WTC11 (cell line): ENCODE measurements around the gene DNMT3A. TPM values are rescaled to one million over a fixed set of nuclear protein-coding genes. Genes with fewer than 3 reads are reported as not detected.

Source experiments
- ATAC-seq: fragments of 200-7000 bp; cut with Tn5 transposase; 2 replicates; pipeline ENCODE4 v1.10.0; 2021; ENCODE audit warnings: mild to moderate bottlenecking, moderate library complexity
- CTCF ChIA-PET: fragments of 300-600 bp; sonication (Branson Sonifier 250); formaldehyde crosslinking; loops from one replicate; lab custom pipeline; 2021; ENCODE audit warnings: antibody characterized with exemption; lab: Charles Lee
- POLR2A ChIA-PET: fragments of 350-600 bp; sonication (Branson Sonifier 250); formaldehyde crosslinking; loops from one replicate; lab custom pipeline; 2021; ENCODE audit warnings: antibody characterized with exemption; lab: Charles Lee
- DNase-seq: peaks from one replicate; pipeline ENCODE4 v3.0.0; 2021; ENCODE audit warnings: low spot score
- H3K27ac Mint-ChIP-seq: 2 replicates; pipeline ENCODE4 v1.8.0; 2021; ENCODE audit warnings: mixed read lengths
- H3K27me3 Mint-ChIP-seq: 2 replicates; pipeline ENCODE4 v1.8.0; 2021; ENCODE audit warnings: low read depth, mild to moderate bottlenecking, moderate library complexity, mixed read lengths
- H3K36me3 Mint-ChIP-seq: 2 replicates; pipeline ENCODE4 v1.8.0; 2021; ENCODE audit warnings: mixed read lengths
- H3K4me1 Mint-ChIP-seq: 2 replicates; pipeline ENCODE4 v1.8.0; 2022; ENCODE audit warnings: mixed read lengths
- H3K4me3 Mint-ChIP-seq: 2 replicates; pipeline ENCODE4 v1.8.0; 2021; ENCODE audit warnings: mild to moderate bottlenecking, moderate library complexity, mixed read lengths
- H3K9me3 Mint-ChIP-seq: 2 replicates; pipeline ENCODE4 v1.8.0; 2021; ENCODE audit warnings: mixed read lengths
- ARID4B ChIP-seq: sonication (generic); formaldehyde crosslinking; IDR thresholded peaks from 2 replicates; pipeline ENCODE4 v1.8.0; 2023; ENCODE audit warnings: missing genetic modification reagents, mild to moderate bottlenecking, borderline replicate concordance
- CDX4 ChIP-seq: fragments of 250-450 bp; sonication (Bioruptor Pico); IDR thresholded peaks from 2 replicates; pipeline ENCODE4 v1.9.0; 2021; ENCODE audit warnings: moderate library complexity, mild to moderate bottlenecking, inconsistent platforms, borderline replicate concordance
- CTCF ChIP-seq: fragments of 200-600 bp; IDR thresholded peaks from 2 replicates; pipeline ENCODE4 v1.8.0; 2022; ENCODE audit warnings: antibody characterized with exemption
- E2F4 ChIP-seq: sonication (generic); formaldehyde crosslinking; IDR thresholded peaks from 2 replicates; pipeline ENCODE4 v1.8.1; 2022; ENCODE audit warnings: low read depth, mild to moderate bottlenecking, moderate library complexity, missing genetic modification reagents, borderline replicate concordance
- IRF1 ChIP-seq: sonication (generic); formaldehyde crosslinking; IDR thresholded peaks from 2 replicates; pipeline ENCODE4 v1.8.0; 2023; ENCODE audit warnings: missing genetic modification reagents
- JAZF1 ChIP-seq: fragments of 250-450 bp; sonication (Bioruptor Pico); IDR thresholded peaks from 2 replicates; pipeline ENCODE4 v1.9.0; 2021; ENCODE audit warnings: moderate library complexity, mild to moderate bottlenecking, inconsistent platforms
- KAT7 ChIP-seq: sonication (generic); formaldehyde crosslinking; IDR thresholded peaks from 2 replicates; pipeline ENCODE4 v1.8.1; 2023; ENCODE audit warnings: missing genetic modification reagents, mild to moderate bottlenecking, borderline replicate concordance
- MLX ChIP-seq: sonication (generic); formaldehyde crosslinking; IDR thresholded peaks from 2 replicates; pipeline ENCODE4 v1.8.1; 2023; ENCODE audit warnings: mild to moderate bottlenecking, missing genetic modification reagents, moderate library complexity
- MYBL2 ChIP-seq: sonication (generic); formaldehyde crosslinking; IDR thresholded peaks from 2 replicates; pipeline ENCODE4 v1.8.1; 2023; ENCODE audit warnings: mild to moderate bottlenecking, moderate library complexity, missing genetic modification reagents
- NFE2L1 ChIP-seq: sonication (generic); formaldehyde crosslinking; IDR thresholded peaks from 2 replicates; pipeline ENCODE4 v1.8.1; 2023; ENCODE audit warnings: missing genetic modification reagents
- NR3C1 ChIP-seq: sonication (generic); formaldehyde crosslinking; conservative IDR thresholded peaks from 2 replicates; pipeline ENCODE4 v1.8.1; 2023; ENCODE audit warnings: low read depth, mild to moderate bottlenecking, missing genetic modification reagents
- RORB ChIP-seq: fragments of 250-450 bp; sonication (Bioruptor Pico); IDR thresholded peaks from 2 replicates; pipeline ENCODE4 v1.9.0; 2021; ENCODE audit warnings: mild to moderate bottlenecking
- SMAD3 ChIP-seq: sonication (generic); formaldehyde crosslinking; IDR thresholded peaks from 2 replicates; pipeline ENCODE4 v1.8.0; 2022; ENCODE audit warnings: missing genetic modification reagents, mild to moderate bottlenecking, borderline replicate concordance
- SOX15 ChIP-seq: fragments of 250-450 bp; sonication (Bioruptor Pico); IDR thresholded peaks from 2 replicates; pipeline ENCODE4 v1.9.0; 2021; ENCODE audit warnings: mild to moderate bottlenecking
- SP1 ChIP-seq: sonication (generic); formaldehyde crosslinking; conservative IDR thresholded peaks from 2 replicates; pipeline ENCODE4 v1.8.1; 2022; ENCODE audit warnings: missing genetic modification reagents
- TEAD4 ChIP-seq: sonication (generic); formaldehyde crosslinking; IDR thresholded peaks from 2 replicates; pipeline ENCODE4 v1.8.0; 2022; ENCODE audit warnings: mild to moderate bottlenecking, missing genetic modification reagents
- ZNF121 ChIP-seq: sonication (generic); formaldehyde crosslinking; IDR thresholded peaks from 2 replicates; pipeline ENCODE4 v1.8.0; 2023; ENCODE audit warnings: missing genetic modification reagents
- ZNF138 ChIP-seq: sonication (generic); formaldehyde crosslinking; conservative IDR thresholded peaks from 2 replicates; pipeline ENCODE4 v1.8.1; 2022; ENCODE audit warnings: mild to moderate bottlenecking, moderate library complexity, missing genetic modification reagents
- ZNF281 ChIP-seq: sonication (generic); formaldehyde crosslinking; IDR thresholded peaks from 2 replicates; pipeline ENCODE4 v1.8.0; 2023; ENCODE audit warnings: mild to moderate bottlenecking, missing genetic modification reagents
- total RNA-seq: library from RNA; stranded (reverse); gene quantifications from 3 replicates; pipeline ENCODE4 v1.2.3, GENCODE V29; 2021

DNMT3A gene
- total RNA-seq, 1 experiment from 2014 or later, result 154 TPM

- TF ChIP-seq NR3C1 (CRISPR knock-in tag), result no peak
- TF ChIP-seq MLX (CRISPR knock-in tag), result no peak
- no peak for TF ChIP-seq MYBL2
- no peak for TF ChIP-seq IRF1 (CRISPR knock-in tag)
- no peak for TF ChIP-seq CDX4 (CRISPR knock-in tag)
- no peak for TF ChIP-seq RORB
- no peak for TF ChIP-seq ZNF281 (CRISPR knock-in tag)
- no peak for TF ChIP-seq ZNF138 (CRISPR knock-in tag)
- no peak for TF ChIP-seq ARID4B (CRISPR knock-in tag)
- TF ChIP-seq KAT7, result no peak
- no peak for TF ChIP-seq SMAD3 (CRISPR knock-in tag)
- no peak for TF ChIP-seq TEAD4 (CRISPR knock-in tag)
- TF ChIP-seq ZNF121 (CRISPR knock-in tag), result no peak
- TF ChIP-seq SP1 (CRISPR knock-in tag), result no peak
- TF ChIP-seq, all 79 proteins: peak for 0
- H3K27me3 Mint-ChIP-seq, result peaks cover 66% of the 10 kb centered on the region
- H3K27ac Mint-ChIP-seq, result no peak overlapping the region
- no peak overlapping the region for H3K4me3 Mint-ChIP-seq
- 0 out of 2 replicates have a peak, but pooled peaks cover 7% of the 10 kb centered on the region for H3K9me3 Mint-ChIP-seq
- H3K36me3 Mint-ChIP-seq, result no peaks in the 10 kb centered on the region
- ATAC-seq (no peak), DNase-seq (no peak)
- CTCF ChIA-PET, result interaction anchor here (0.8 kb wide), 1 partner anchor 306 kb away, joined by 3 read pairs; no protein-coding TSS in a partner anchor
- peaks cover 10% of the 10 kb centered on the region for H3K4me1 Mint-ChIP-seq
- POLR2A ChIA-PET, result no interaction called here
Observed at GRCh38 chr2:25358836-25359235, 17.1 kb upstream of the DNMT3A start.

GRCh38 chr2:25358249-25358815, 16.6 kb upstream of the DNMT3A start:
- no peak overlapping the region for H3K4me3 Mint-ChIP-seq
- peaks cover 10% of the 10 kb centered on the region for H3K4me1 Mint-ChIP-seq
- ATAC-seq, result no peak
- no peaks in the 10 kb centered on the region for H3K36me3 Mint-ChIP-seq
- no peak overlapping the region for H3K27ac Mint-ChIP-seq
- ChIA-PET POLR2A (no interaction called here), CTCF (no interaction called here)
- H3K9me3 Mint-ChIP-seq, result 0 out of 2 replicates have a peak, but pooled peaks cover 7% of the 10 kb centered on the region
- peaks cover 61% of the 10 kb centered on the region for H3K27me3 Mint-ChIP-seq
- no peak for DNase-seq
- TF ChIP-seq JAZF1 (CRISPR knock-in tag) (no peak), E2F4 (CRISPR knock-in tag) (no peak), CTCF (no peak), NFE2L1 (CRISPR knock-in tag) (no peak), SOX15 (no peak), ZNF121 (CRISPR knock-in tag) (no peak), ZNF281 (CRISPR knock-in tag) (no peak)
